Mesothelial cell of epicardium (in vitro differentiated cells): Measurements from ENCODE around the gene ERAP2. TPM values are rescaled to one million over a fixed set of nuclear protein-coding genes. Genes with fewer than 3 reads are reported as not detected.

Experiments
- DNase-seq, 2 experiments: peaks; one replicate each; pipeline ENCODE4 v3.0.0; 2021; ENCODE audit warnings: low spot score in 2 of 2; ENCODE audit not compliant: unreplicated experiment in 2 of 2
- H3K27ac Mint-ChIP-seq: 2 replicates; pipeline ENCODE4 v1.8.0; 2021; ENCODE audit warnings: mixed read lengths
- H3K27me3 Mint-ChIP-seq: 2 replicates; pipeline ENCODE4 v1.8.0; 2021; ENCODE audit warnings: low read depth, mixed read lengths
- H3K36me3 Mint-ChIP-seq: 2 replicates; pipeline ENCODE4 v1.8.0; 2021; ENCODE audit warnings: mixed read lengths
- H3K4me1 Mint-ChIP-seq: 2 replicates; pipeline ENCODE4 v1.8.0; 2021; ENCODE audit warnings: mixed read lengths
- H3K4me3 Mint-ChIP-seq: 2 replicates; pipeline ENCODE4 v1.8.0; 2021; ENCODE audit warnings: mild to moderate bottlenecking, moderate library complexity, mixed read lengths
- H3K9me3 Mint-ChIP-seq: 2 replicates; pipeline ENCODE4 v1.8.0; 2021; ENCODE audit warnings: mixed read lengths
- total RNA-seq: library from RNA; stranded (reverse); gene quantifications from 3 replicates; pipeline ENCODE4 v1.2.1, GENCODE V29; 2021
- TF ChIP-seq, protein P1 (sequence below): fragments of 200-600 bp; sonication (generic); IDR thresholded peaks from one replicate; pipeline ENCODE4 v1.5.0; 2021; ENCODE audit warnings: antibody characterized with exemption; ENCODE audit not compliant: unreplicated experiment

ERAP2 gene
- total RNA-seq, 1 donor from 2014 or later: 0.74 TPM

DNA sequence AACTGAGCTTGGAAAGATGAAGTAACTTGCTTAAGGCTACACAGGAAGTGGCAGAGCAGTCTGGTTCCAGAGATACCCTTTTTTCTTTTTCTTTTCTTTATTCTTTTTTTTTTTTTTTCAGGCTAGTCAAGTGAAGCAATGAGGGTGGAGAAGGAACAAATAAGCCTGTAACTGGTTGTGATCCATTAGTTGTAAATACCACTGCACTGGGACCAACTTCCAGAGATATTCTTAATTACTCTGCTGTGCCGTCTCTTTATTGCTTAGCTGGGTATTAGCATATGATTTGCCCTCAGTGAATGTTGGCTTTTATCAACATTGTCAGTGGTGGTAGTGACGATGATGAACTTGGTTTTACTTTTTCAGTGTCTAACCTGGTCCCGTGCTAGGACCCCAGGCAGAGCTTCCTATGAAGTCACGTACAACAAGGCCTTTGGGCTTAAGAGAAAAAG lies 86.3 kb downstream of the ERAP2 start:
- Mint-ChIP-seq H3K9me3 (no peaks in the 10 kb centered on the region), H3K4me3 (no peak overlapping the region), H3K27me3 (no peaks in the 10 kb centered on the region), H3K36me3 (peaks cover 4% of the 10 kb centered on the region), H3K27ac (no peak overlapping the region), H3K4me1 (peaks cover 39% of the 10 kb centered on the region)
- TF ChIP-seq, protein P1, sequence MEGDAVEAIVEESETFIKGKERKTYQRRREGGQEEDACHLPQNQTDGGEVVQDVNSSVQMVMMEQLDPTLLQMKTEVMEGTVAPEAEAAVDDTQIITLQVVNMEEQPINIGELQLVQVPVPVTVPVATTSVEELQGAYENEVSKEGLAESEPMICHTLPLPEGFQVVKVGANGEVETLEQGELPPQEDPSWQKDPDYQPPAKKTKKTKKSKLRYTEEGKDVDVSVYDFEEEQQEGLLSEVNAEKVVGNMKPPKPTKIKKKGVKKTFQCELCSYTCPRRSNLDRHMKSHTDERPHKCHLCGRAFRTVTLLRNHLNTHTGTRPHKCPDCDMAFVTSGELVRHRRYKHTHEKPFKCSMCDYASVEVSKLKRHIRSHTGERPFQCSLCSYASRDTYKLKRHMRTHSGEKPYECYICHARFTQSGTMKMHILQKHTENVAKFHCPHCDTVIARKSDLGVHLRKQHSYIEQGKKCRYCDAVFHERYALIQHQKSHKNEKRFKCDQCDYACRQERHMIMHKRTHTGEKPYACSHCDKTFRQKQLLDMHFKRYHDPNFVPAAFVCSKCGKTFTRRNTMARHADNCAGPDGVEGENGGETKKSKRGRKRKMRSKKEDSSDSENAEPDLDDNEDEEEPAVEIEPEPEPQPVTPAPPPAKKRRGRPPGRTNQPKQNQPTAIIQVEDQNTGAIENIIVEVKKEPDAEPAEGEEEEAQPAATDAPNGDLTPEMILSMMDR: no peak
- no peak for DNase-seq

GRCh38 chr5:96963267-96963666 lies 87.0 kb downstream of the ERAP2 start:
- TF ChIP-seq, protein P1: no peak
- no peak overlapping the region for H3K4me3 Mint-ChIP-seq
- H3K9me3 Mint-ChIP-seq: no peaks in the 10 kb centered on the region
- H3K36me3 Mint-ChIP-seq: peaks cover 4% of the 10 kb centered on the region
- peaks cover 40% of the 10 kb centered on the region for H3K4me1 Mint-ChIP-seq
- H3K27me3 Mint-ChIP-seq: no peaks in the 10 kb centered on the region
- no peak for DNase-seq
- peak overlapping the region; percentile 35 for H3K27ac Mint-ChIP-seq

DNA sequence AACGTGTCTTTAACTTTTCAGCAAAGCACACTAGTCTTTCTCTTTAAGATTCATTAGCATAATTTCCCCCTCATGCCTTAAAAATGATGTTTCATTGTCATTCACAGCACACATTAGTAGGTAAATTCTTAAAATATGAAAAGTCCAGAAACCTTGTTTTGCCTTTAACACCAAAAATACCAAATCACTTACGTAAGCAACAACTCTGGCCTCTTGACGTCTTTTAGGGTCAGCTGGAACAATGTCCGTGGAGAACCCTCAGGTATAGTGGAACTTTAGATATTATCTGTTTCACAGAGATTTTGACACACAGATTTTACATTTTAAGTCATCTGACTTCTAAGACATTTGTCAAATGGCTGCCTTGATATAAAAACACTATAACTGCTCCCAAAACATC lies 90.5 kb downstream of the ERAP2 start:
- Mint-ChIP-seq H3K4me1 (peaks cover 40% of the 10 kb centered on the region), H3K9me3 (no peaks in the 10 kb centered on the region), H3K36me3 (no peaks in the 10 kb centered on the region), H3K4me3 (no peak overlapping the region), H3K27ac (peak overlapping the region; percentile 15), H3K27me3 (no peaks in the 10 kb centered on the region)
- no peak for DNase-seq
- TF ChIP-seq, protein P1: no peak

DNA sequence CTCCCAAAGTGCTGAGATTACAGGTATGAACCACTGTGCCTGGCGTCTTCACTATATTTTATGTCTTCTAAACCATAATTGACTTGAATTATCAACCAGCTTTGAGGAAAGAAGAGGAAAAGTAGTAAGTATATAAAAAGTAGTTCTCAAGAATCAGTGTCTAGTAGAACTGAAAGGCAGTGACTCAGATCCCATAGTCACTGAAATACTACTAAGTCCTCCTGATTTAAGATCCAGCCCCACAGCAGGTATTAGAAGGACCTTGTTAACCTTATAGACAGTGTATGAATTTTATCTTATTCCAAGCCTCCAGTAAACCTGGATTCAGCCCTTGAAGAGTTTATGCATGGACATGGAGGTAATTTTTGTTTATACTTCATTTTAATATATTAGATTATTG lies 91.1 kb downstream of the ERAP2 start:
- Mint-ChIP-seq H3K27me3 (no peaks in the 10 kb centered on the region), H3K4me1 (peaks cover 40% of the 10 kb centered on the region), H3K27ac (peak overlapping the region; percentile 82), H3K36me3 (no peaks in the 10 kb centered on the region), H3K4me3 (no peak overlapping the region), H3K9me3 (no peaks in the 10 kb centered on the region)
- TF ChIP-seq, protein P1: no peak
- no peak for DNase-seq

DNA sequence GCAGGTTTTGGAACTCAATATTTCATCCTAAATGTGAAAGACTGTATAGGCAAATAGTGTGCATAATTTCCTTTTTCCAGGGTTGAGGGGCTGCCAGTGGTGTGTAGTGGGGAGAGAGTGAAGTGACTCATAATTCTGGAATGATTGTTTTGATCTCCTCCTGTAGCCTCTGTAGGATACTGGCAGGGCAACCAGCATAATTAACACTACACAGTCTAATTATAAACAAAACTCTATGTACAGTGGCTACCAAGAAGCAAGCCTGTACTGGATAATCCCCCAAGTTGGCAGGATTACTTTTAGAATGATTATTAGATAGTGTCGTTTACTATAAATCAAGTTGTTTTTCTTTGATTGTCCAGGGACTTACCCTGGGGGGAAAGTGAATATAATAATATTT lies 91.8 kb downstream of the ERAP2 start:
- peaks cover 38% of the 10 kb centered on the region for H3K4me1 Mint-ChIP-seq
- H3K4me3 Mint-ChIP-seq: no peak overlapping the region
- DNase-seq: no peak
- no peaks in the 10 kb centered on the region for H3K9me3 Mint-ChIP-seq
- H3K27me3 Mint-ChIP-seq: no peaks in the 10 kb centered on the region
- no peaks in the 10 kb centered on the region for H3K36me3 Mint-ChIP-seq
- TF ChIP-seq, protein P1: no peak
- peak overlapping the region; percentile 82 for H3K27ac Mint-ChIP-seq

DNA sequence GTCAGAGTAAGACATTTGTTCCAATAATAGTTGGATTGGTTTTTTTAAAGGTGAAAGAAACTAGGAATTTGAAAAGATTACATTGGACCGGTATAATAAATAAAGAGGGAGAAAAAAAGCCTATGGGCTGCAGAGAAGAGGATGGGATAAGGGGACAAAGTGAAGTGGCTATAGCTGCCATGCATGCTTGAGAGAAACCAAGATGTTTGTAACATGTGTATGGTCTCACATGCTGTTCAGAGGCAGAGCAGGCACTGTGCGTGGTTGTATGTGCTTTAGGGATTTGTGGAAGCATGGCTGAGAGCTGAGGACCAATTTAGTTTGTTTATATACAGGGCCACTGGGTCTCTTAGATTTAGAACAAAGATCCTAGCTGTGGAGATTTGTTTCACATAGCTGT lies 92.3 kb downstream of the ERAP2 start:
- Mint-ChIP-seq H3K9me3 (no peaks in the 10 kb centered on the region), H3K36me3 (no peaks in the 10 kb centered on the region), H3K4me3 (no peak overlapping the region), H3K27me3 (no peaks in the 10 kb centered on the region), H3K4me1 (peaks cover 34% of the 10 kb centered on the region), H3K27ac (peak overlapping the region; percentile 82)
- no peak for DNase-seq
- TF ChIP-seq, protein P1: no peak
